Measurements from ENCODE around the gene LILRA5.
A peak's percentile ranks its signal among the peaks of the same experiment; 100 is the strongest.
"Not testable (repeated sequence)": the region's sequence is repeated elsewhere in the genome, so short reads cannot be mapped to it uniquely, and the experiment has no call there.

The LILRA5 gene

GRCh38 chr19:54333586-54334298 lies 20.8 kb upstream of the LILRA5 start:
- no peak for DNase-seq (ENCODE audit: low read depth in 3 of 3)

- no peak for DNase-seq (ENCODE audit: low read depth in 3 of 3)
Measured at GRCh38 chr19:54332149-54332548, 19.2 kb upstream of the LILRA5 start.

- no peak for DNase-seq (ENCODE audit: low read depth in 3 of 3)
Measured at GRCh38 chr19:54331626-54332025, 18.7 kb upstream of the LILRA5 start.

GRCh38 chr19:54329476-54330165 lies 16.7 kb upstream of the LILRA5 start:
- no peak for DNase-seq (ENCODE audit: low read depth in 3 of 3)

- not testable (repeated sequence) for DNase-seq (ENCODE audit: low read depth in 3 of 3)
Measured at GRCh38 chr19:54328781-54329180, 15.8 kb upstream of the LILRA5 start.

- DNase-seq (ENCODE audit: low read depth in 3 of 3): no peak
Measured at GRCh38 chr19:54325631-54326030, 12.7 kb upstream of the LILRA5 start.

GRCh38 chr19:54325194-54325621 lies 12.2 kb upstream of the LILRA5 start:
- DNase-seq (ENCODE audit: low read depth in 3 of 3): peak in 1 of 3 experiments; percentile 32

- no peak for DNase-seq (ENCODE audit: low read depth in 3 of 3)
Measured at GRCh38 chr19:54324071-54324470, 11.1 kb upstream of the LILRA5 start.

GRCh38 chr19:54322934-54323333 lies 10.0 kb upstream of the LILRA5 start:
- DNase-seq (ENCODE audit: low read depth in 3 of 3): not testable (repeated sequence)

GRCh38 chr19:54322295-54322694 lies 9.3 kb upstream of the LILRA5 start:
- not testable (repeated sequence) for DNase-seq (ENCODE audit: low read depth in 3 of 3)

GRCh38 chr19:54319892-54320670 lies 7.1 kb upstream of the LILRA5 start:
- DNase-seq (ENCODE audit: low read depth in 3 of 3): no peak

GRCh38 chr19:54319049-54319448 lies 6.1 kb upstream of the LILRA5 start:
- no peak for DNase-seq (ENCODE audit: low read depth in 3 of 3)

GRCh38 chr19:54317965-54318240 lies 4.9 kb upstream of the LILRA5 start:
- DNase-seq (ENCODE audit: low read depth in 3 of 3): no peak

- DNase-seq (ENCODE audit: low read depth in 3 of 3): no peak
Measured at GRCh38 chr19:54317108-54317964, 4.4 kb upstream of the LILRA5 start.

GRCh38 chr19:54316746-54317107 lies 3.8 kb upstream of the LILRA5 start:
- DNase-seq (ENCODE audit: low read depth in 3 of 3): no peak

- no peak for DNase-seq (ENCODE audit: low read depth in 3 of 3)
Measured at GRCh38 chr19:54315956-54316355, 3.0 kb upstream of the LILRA5 start.

GRCh38 chr19:54312011-54312410 lies 955 bp downstream of the LILRA5 start:
- no peak for DNase-seq (ENCODE audit: low read depth in 3 of 3)

GRCh38 chr19:54311486-54311885 lies 1.5 kb downstream of the LILRA5 start:
- DNase-seq (ENCODE audit: low read depth in 3 of 3): no peak

GRCh38 chr19:54310543-54310942 lies 2.4 kb downstream of the LILRA5 start:
- no peak for DNase-seq (ENCODE audit: low read depth in 3 of 3)

- DNase-seq (ENCODE audit: low read depth in 3 of 3): no peak
Measured at GRCh38 chr19:54309811-54310210, 3.2 kb downstream of the LILRA5 start.

GRCh38 chr19:54307389-54308020 lies 5.5 kb downstream of the LILRA5 start:
- DNase-seq (ENCODE audit: low read depth in 3 of 3): no peak
